DMS53 treated with DMSO at 0.1 percent for 48 hours (cell line): ENCODE results near the gene OR7C1.
"Not testable (repeated sequence)": the region's sequence is repeated elsewhere in the genome, so short reads cannot be mapped to it uniquely, and the experiment has no call there.

Experiments
- DNase-seq: peaks from one replicate; lab custom pipeline; 2025; ENCODE audit not compliant: unreplicated experiment; lab: John Stamatoyannopoulos, UW

Gene OR7C1

GRCh38 chr19:14768001-14768400 lies 67.0 kb downstream of the OR7C1 start:
- DNase-seq: no peak

GRCh38 chr19:14767466-14767971 lies 67.5 kb downstream of the OR7C1 start:
- DNase-seq: no peak

- DNase-seq: not testable (repeated sequence)
Observed at GRCh38 chr19:14765841-14766240, 69.1 kb downstream of the OR7C1 start.

- DNase-seq: not testable (repeated sequence)
Observed at GRCh38 chr19:14765403-14765802, 69.6 kb downstream of the OR7C1 start.

- no peak for DNase-seq
Observed at GRCh38 chr19:14764401-14764800, 70.6 kb downstream of the OR7C1 start.

- no peak for DNase-seq
Observed at GRCh38 chr19:14763497-14764145, 71.4 kb downstream of the OR7C1 start.

GRCh38 chr19:14762111-14762510 lies 72.9 kb downstream of the OR7C1 start:
- no peak for DNase-seq

- DNase-seq: no peak
Observed at GRCh38 chr19:14761607-14762006, 73.4 kb downstream of the OR7C1 start.

- DNase-seq: no peak
Observed at GRCh38 chr19:14758816-14759215, 76.2 kb downstream of the OR7C1 start.

- no peak for DNase-seq
Observed at GRCh38 chr19:14748601-14749000, 86.4 kb downstream of the OR7C1 start.
